ENCODE data around the gene CYSLTR2. TPM values are rescaled to one million over a fixed set of nuclear protein-coding genes. Genes with fewer than 3 reads are reported as not detected.
"Not testable (repeated sequence)": the region's sequence is repeated elsewhere in the genome, so short reads cannot be mapped to it uniquely, and the experiment has no call there.

Gene CYSLTR2
- total and polyA plus RNA-seq, 11 donors = 1.8 to 11.5 (median 5.4) TPM

DNA sequence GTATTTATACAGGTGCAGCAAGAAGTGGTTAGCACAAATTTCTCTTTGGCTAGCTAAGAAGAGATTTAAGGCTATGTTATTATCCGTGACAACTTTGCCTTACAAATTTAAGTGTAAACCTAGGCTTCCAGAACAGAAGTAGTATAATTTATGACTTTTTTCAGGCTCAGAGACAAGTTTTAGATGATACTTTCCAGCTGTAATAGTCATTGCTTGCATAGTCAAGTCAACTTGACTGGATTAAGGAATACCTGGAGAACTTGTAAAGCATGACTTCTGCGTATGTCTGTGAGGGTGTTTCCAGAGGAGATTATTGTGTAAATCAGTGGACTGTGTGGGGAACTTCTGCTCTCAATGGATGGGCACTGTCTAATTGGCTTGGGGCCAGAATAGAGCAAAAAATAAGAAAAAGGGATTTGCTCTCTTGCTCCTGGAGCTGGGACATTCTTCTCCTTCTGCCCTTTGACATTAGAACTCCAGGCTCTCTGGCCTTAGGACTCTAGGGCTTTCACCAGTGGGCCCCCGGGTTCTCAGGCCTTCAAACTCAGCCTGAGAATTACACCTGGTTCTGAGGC lies 33.0 kb downstream of the CYSLTR2 start:
- ATAC-seq (no peak), DNase-seq (no peak)
- H3K4me3 ChIP-seq = no peak overlapping the region
- peaks cover 0 to 7% (median 0%) of the 10 kb centered on the region in 12 donors for H3K4me1 ChIP-seq
- H3K9me3 ChIP-seq = peaks cover 0 to 21% (median 0%) of the 10 kb centered on the region in 12 donors
- no peaks in the 10 kb centered on the region for H3K27me3 ChIP-seq
- no peaks in the 10 kb centered on the region for H3K36me3 ChIP-seq
- peak overlapping the region in 5 of 12 donors; percentile 14 to 53 (median 21) for H3K27ac ChIP-seq
- WGBS, 4 donors = 78 to 86% (median 82%) methylated on average over 3 of the region's 3 CpGs
- intact Hi-C loops (cut with DNase I) = no loop called here
- TF ChIP-seq, protein P1, sequence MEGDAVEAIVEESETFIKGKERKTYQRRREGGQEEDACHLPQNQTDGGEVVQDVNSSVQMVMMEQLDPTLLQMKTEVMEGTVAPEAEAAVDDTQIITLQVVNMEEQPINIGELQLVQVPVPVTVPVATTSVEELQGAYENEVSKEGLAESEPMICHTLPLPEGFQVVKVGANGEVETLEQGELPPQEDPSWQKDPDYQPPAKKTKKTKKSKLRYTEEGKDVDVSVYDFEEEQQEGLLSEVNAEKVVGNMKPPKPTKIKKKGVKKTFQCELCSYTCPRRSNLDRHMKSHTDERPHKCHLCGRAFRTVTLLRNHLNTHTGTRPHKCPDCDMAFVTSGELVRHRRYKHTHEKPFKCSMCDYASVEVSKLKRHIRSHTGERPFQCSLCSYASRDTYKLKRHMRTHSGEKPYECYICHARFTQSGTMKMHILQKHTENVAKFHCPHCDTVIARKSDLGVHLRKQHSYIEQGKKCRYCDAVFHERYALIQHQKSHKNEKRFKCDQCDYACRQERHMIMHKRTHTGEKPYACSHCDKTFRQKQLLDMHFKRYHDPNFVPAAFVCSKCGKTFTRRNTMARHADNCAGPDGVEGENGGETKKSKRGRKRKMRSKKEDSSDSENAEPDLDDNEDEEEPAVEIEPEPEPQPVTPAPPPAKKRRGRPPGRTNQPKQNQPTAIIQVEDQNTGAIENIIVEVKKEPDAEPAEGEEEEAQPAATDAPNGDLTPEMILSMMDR (IDR thresholded peaks at IDR 0.05) = no peak
- no peak for TF ChIP-seq POLR2A (IDR thresholded peaks at IDR 0.05)

DNA sequence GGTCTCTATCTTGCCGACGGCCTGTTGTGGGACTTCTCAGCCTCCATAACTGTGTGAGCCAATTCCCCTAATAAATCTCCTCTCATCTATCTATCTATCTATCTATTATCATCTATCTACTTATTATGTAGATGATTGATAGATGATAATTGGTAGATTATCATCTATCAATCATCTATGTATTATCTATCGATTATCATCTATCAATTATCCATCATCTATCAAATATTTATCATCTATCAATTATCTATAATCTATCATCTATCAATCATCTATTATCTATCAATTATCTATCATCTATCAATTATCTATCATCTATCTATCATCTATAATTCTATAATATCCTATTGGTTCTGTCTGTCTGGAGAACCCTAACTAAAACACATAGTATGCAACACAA lies 33.5 kb downstream of the CYSLTR2 start:
- Histone ChIP-seq H3K4me1 (peaks cover 0 to 2% (median 0%) of the 10 kb centered on the region in 12 donors), H3K27ac (peak overlapping the region in 5 of 12 donors; percentile 14 to 53 (median 21)), H3K9me3 (peaks cover 0 to 21% (median 0%) of the 10 kb centered on the region in 12 donors), H3K27me3 (no peaks in the 10 kb centered on the region), H3K36me3 (no peaks in the 10 kb centered on the region), H3K4me3 (no peak overlapping the region)
- no peak for DNase-seq
- intact Hi-C loops (cut with DNase I) = no loop called here
- 90 to 95% (median 92%) methylated on average over 3 of the region's 3 CpGs for WGBS, 4 donors
- TF ChIP-seq, protein P1 (IDR thresholded peaks at IDR 0.05) = no peak
- TF ChIP-seq POLR2A (IDR thresholded peaks at IDR 0.05) = no peak
- no peak for ATAC-seq

DNA sequence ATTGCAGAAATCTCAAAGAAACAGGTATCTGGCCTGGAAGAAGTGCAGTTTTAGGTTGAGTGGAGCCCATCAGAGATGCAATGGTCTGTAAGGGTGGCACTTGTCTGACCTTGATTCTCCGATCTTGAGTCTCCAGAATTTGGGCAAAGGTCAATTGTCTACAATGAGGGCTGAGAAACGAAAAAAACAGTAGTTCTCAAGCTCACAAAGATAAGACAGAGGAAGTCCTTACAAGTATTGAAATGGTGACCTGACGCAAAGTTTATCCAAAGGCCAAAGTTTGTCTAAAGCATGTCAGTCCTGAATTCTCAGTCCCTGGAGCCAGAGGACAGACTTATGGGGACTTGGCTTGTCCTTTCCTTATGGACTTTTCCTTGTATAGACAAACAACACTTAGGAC lies 40.3 kb downstream of the CYSLTR2 start:
- ATAC-seq = no peak
- intact Hi-C loops (cut with DNase I) = no loop called here
- 46 to 62% (median 49%) methylated on average over 3 of the region's 3 CpGs for WGBS, 4 donors
- Histone ChIP-seq H3K36me3 (peaks cover 0 to 16% (median 0%) of the 10 kb centered on the region in 9 donors), H3K27me3 (no peaks in the 10 kb centered on the region), H3K27ac (peak overlapping the region in 2 of 12 donors; percentile 13 to 18), H3K4me3 (no peak overlapping the region), H3K4me1 (peaks cover 0 to 3% (median 0%) of the 10 kb centered on the region in 12 donors), H3K9me3 (peaks cover 0 to 12% (median 0%) of the 10 kb centered on the region in 12 donors)
- TF ChIP-seq, protein P1 (IDR thresholded peaks at IDR 0.05) = no peak
- no peak for TF ChIP-seq POLR2A (IDR thresholded peaks at IDR 0.05)
- DNase-seq = no peak

DNA sequence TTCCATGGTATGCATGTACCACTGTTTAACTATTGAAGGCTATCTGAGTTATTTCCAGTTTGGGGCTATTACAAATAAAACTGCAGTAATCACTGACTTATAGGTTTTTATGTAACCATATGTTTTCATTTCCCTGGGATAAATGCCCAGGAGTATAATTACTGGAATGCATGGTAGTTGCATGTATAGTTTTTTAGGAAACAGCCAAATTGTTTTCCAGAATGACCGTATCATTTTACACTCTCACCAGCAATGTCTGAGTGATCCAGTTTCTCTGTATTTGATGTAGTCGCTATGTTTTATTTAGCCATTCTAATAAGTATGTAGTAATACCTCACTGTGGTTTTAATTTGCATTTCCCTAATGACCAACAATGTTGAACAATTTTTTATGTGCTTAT lies 42.0 kb downstream of the CYSLTR2 start:
- no peak for DNase-seq
- WGBS, 4 donors = 66 to 93% (median 88%) methylated on average over 2 of the region's 2 CpGs
- no peak for ATAC-seq

DNA sequence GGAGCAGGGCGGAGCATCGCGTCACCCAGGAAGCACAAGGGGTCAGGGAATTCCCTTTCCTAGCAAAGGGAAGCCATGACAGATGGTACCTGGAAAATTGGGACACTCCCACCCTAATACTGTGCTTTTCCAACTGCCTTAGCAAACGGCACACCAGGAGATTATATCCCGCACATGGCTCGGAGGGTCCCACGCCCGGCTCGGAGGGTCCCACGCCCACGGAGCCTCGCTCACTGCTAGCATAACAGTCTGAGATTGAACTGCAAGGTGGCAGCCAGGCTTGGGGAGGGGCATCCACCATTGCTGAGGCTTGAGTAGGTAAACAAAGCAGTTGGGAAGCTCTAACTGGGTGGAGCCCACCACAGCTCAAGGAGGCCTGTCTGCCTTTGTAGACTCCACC lies 42.9 kb downstream of the CYSLTR2 start:
- intact Hi-C loops (cut with DNase I); H3K9me3 ChIP-seq; DNase-seq; H3K4me3 ChIP-seq; H3K27me3 ChIP-seq; ATAC-seq; H3K4me1 ChIP-seq; H3K27ac ChIP-seq: not testable (repeated sequence)
- H3K36me3 ChIP-seq = peaks cover 0 to 16% (median 0%) of the 10 kb centered on the region in 9 donors
- WGBS, 4 donors = 90 to 94% (median 93%) methylated on average over 12 of the region's 12 CpGs

More for the DNA sequence above, 42.0 kb downstream of the CYSLTR2 start:
- Histone ChIP-seq H3K27ac (no peak overlapping the region), H3K4me3 (no peak overlapping the region), H3K9me3 (no peaks in the 10 kb centered on the region), H3K4me1 (peaks cover 0 to 3% (median 0%) of the 10 kb centered on the region in 12 donors), H3K27me3 (no peaks in the 10 kb centered on the region), H3K36me3 (peaks cover 0 to 16% (median 0%) of the 10 kb centered on the region in 9 donors)
- TF ChIP-seq, protein P1 (IDR thresholded peaks at IDR 0.05) = no peak
- no peak for TF ChIP-seq POLR2A (IDR thresholded peaks at IDR 0.05)
- intact Hi-C loops (cut with DNase I) = no loop called here
